T-helper 2 cell treated with Interferon-gamma antibody and Interleukin-4, amounts not matched to agents 5 μg/mL and 100 μg/mL, for 36 hours (primary cell): ENCODE results near the gene PRUNE2.
A peak's percentile ranks its signal among the peaks of the same experiment; 100 is the strongest.

ENCODE experiments used
- DNase-seq: peaks from one replicate; pipeline ENCODE4 v3.0.0; 2021; ENCODE audit warnings: low spot score
- H3K27ac Mint-ChIP-seq: one replicate; pipeline ENCODE4 v1.8.0; 2021; ENCODE audit warnings: mild to moderate bottlenecking, mixed read lengths
- H3K27me3 Mint-ChIP-seq: one replicate; pipeline ENCODE4 v1.8.0; 2021; ENCODE audit warnings: low read depth, mixed read lengths
- H3K36me3 Mint-ChIP-seq: one replicate; pipeline ENCODE4 v1.8.0; 2021; ENCODE audit warnings: low read depth, mixed read lengths
- H3K4me1 Mint-ChIP-seq: one replicate; pipeline ENCODE4 v1.8.0; 2021; ENCODE audit warnings: low read depth, mixed read lengths
- H3K4me3 Mint-ChIP-seq: one replicate; pipeline ENCODE4 v1.8.0; 2022; ENCODE audit warnings: mild to moderate bottlenecking, moderate library complexity, mixed read lengths
- H3K9me3 Mint-ChIP-seq: one replicate; pipeline ENCODE4 v1.8.0; 2021; ENCODE audit warnings: mixed read lengths

The PRUNE2 gene

DNA sequence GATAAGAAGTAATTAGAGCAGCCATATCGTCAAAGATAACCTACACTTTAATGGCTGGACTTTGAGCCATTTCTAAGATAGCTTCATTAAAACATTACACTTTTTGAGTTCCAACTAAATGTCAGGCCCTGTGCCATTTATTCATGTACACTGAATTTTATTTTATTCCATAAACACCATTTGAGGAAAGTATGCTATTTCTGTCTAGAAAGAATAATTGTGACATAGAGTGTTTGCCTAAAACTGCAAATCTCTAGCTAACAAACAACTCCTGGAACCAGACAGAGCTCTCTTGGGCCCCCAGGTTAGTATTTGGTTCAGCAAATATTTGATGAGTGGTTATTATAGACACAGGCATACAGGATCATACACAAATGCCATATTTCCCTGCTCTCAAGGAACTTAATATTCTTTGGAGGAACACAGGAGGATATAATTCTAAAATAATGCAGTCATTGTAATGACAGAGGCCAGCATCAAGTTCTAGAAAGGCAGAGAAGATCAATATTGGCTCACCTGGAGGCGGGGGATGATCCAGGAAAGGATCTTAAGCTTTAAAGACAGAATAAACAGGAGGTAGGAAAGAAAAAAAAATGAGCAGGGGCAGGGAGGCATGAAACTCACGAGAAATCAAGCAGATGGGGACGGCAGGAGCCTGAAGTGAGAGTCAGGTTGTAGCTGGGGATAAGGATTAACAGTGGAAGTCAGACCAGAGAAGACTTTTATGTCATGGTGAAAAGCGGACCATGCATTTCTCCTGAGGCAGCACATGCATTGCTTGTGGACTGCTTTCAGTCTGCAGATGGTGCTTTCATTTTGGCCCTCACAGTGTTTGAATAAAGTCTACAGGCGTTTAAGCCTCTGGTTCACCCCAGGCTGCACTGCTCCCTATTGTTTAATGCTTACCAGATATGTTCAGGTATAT lies 319.3 kb downstream of the PRUNE2 start:
- no peak overlapping the region for H3K27ac Mint-ChIP-seq
- H3K4me3 Mint-ChIP-seq, result no peak overlapping the region
- no peak for DNase-seq
- H3K27me3 Mint-ChIP-seq, result peaks cover 8% of the 10 kb centered on the region
- H3K9me3 Mint-ChIP-seq, result no peaks in the 10 kb centered on the region
- peaks cover 7% of the 10 kb centered on the region for H3K4me1 Mint-ChIP-seq
- H3K36me3 Mint-ChIP-seq, result no peaks in the 10 kb centered on the region

DNA sequence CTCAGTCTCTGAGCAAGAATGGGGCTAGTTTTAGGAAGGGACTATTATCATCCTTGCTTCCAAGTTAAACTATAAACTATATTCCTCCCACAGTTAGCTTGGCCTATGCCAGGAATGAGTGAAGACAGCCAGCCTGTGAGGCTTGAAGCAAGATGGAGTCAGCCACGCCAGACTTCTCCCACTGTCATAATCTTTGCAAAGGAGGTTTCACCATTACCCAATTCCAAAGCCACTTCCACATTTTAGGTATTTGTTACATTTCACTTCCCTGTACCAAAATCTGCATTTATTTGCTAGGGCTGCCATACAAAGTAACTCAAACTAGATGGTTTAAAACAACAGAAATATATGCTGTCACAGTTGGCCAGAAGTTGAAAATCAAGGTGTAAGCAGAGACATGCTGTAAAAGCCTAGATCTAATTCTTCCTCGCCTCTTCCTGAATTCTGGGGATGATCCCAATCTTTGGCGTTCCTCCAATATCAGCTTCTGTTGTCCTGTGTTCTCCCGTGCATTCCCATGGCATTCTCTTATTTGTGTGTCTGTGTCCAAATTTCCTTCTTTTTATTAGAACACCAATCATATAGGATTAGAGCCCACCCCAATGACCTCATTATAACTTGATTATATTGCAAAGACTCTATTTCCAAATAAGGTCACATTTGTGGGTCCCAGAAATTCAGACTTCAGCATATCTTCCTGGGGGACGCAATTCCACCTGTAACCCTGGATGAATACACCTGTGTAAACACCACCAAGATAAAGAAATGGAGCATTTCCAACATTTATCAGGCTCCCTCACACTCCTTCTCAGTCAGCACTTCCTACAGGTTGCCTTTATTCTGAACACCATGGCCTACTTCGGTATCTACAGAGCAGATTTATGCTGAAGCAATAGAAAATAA lies 320.2 kb downstream of the PRUNE2 start:
- no peak for DNase-seq
- Mint-ChIP-seq H3K4me1 (peaks cover 7% of the 10 kb centered on the region), H3K27ac (no peak overlapping the region), H3K4me3 (no peak overlapping the region), H3K36me3 (no peaks in the 10 kb centered on the region), H3K27me3 (peaks cover 11% of the 10 kb centered on the region), H3K9me3 (no peaks in the 10 kb centered on the region)

DNA sequence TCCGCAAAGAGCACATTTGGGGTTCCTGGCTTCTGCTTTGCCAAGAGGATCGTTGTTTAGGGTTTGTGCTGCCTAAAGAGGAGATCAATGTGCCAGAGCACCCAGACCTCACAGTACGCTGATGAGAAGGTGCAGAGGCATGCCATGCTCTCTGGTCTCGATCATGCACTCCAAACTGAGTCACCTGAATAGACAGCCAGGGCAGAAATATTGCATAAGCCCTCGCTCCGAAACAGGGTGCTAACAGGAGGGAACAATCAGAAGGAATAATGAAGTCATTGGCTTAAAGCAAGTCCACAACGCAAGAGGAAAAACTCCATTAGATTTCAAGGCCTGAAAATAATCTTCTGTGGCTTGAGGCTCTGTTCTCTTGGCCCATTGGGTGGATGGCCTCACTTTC lies 322.7 kb downstream of the PRUNE2 start:
- Mint-ChIP-seq H3K27me3 (peaks cover 5% of the 10 kb centered on the region), H3K4me3 (no peak overlapping the region), H3K27ac (no peak overlapping the region), H3K4me1 (peaks cover 14% of the 10 kb centered on the region), H3K9me3 (no peaks in the 10 kb centered on the region), H3K36me3 (no peaks in the 10 kb centered on the region)
- no peak for DNase-seq

DNA sequence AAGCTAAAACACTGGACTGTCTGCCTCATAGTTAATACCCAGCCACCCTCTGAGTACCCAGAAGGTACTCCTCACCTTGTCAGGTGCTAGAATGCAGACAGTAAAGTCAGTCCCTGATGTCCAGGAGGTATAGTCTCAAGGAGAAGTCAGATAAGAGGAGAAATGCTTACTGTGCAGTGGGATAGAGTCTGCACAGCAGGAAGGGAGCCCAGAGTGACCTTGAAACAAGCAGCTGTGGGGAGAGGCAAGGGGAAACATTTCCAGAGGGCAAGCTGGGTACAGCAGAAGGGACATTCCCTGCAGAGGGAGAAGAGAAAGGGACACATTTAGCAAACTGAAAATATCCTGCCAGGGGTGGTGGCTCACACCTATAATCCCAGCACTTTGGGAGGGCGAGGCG lies 324.2 kb downstream of the PRUNE2 start:
- no peak for DNase-seq
- Mint-ChIP-seq H3K4me1 (peaks cover 17% of the 10 kb centered on the region), H3K4me3 (no peak overlapping the region), H3K27ac (no peak overlapping the region), H3K27me3 (peaks cover 5% of the 10 kb centered on the region), H3K36me3 (no peaks in the 10 kb centered on the region), H3K9me3 (no peaks in the 10 kb centered on the region)

DNA sequence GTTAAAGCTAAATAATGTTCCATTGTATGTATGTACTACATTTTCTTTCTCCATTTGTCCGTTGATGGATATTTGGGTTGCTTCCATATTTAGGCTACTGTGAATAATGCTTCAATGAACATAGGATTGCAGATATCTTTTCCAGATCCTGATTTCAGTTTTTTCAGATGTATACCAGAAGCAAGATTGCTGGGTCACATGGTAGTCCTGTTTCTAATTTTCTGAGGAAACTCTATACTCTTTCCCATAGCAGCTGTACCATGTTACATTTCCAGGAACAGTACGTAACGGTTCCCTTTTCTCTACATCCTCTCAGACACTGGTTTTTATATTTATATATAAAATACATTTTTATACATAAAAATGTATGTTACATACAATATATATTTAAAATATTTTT lies 325.1 kb downstream of the PRUNE2 start:
- Mint-ChIP-seq H3K36me3 (no peaks in the 10 kb centered on the region), H3K4me1 (peaks cover 24% of the 10 kb centered on the region), H3K9me3 (no peaks in the 10 kb centered on the region), H3K27me3 (peaks cover 5% of the 10 kb centered on the region), H3K4me3 (no peak overlapping the region), H3K27ac (no peak overlapping the region)
- no peak for DNase-seq

DNA sequence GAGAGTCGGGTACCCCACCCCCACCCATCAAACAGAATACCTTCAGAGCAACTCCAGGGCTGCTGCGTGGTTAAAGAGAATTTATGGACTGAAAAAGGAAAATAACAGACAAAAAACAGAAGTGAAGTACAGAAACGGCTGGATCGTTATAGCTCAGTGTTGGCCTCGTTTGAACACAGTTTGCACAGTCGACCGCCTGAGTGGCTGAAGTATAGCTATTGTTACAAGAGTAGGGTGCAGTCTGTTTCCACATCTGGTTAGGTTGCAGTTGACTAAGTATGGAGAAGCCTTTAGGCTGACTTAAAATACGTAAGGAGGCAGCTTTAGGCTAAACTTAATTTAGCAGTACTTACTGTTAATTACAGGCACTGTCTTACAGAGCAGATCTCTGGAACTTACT lies 325.7 kb downstream of the PRUNE2 start:
- peaks cover 5% of the 10 kb centered on the region for H3K27me3 Mint-ChIP-seq
- H3K27ac Mint-ChIP-seq, result no peak overlapping the region
- no peaks in the 10 kb centered on the region for H3K36me3 Mint-ChIP-seq
- DNase-seq, result no peak
- H3K4me3 Mint-ChIP-seq, result no peak overlapping the region
- H3K9me3 Mint-ChIP-seq, result no peaks in the 10 kb centered on the region
- H3K4me1 Mint-ChIP-seq, result peaks cover 27% of the 10 kb centered on the region

DNA sequence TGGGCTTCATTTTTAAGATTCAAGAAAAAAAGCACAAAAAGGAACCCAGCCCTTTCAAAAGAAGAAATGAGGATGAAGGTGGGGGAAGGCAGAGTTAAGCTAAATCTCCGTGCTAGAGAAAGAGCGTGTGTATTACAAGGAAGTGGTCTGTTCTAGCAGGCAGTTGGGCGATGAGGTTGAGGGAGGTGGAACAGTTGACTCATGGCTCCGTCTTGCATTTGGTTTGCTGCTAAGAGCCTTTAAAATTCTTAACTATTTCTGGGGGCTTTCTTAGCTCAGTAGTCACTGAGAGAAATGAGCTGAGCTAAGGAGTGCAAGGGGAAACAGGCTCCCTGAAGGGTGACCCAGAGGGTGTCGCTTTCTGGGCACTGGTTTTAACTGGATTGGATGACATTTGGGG lies 329.6 kb downstream of the PRUNE2 start:
- Mint-ChIP-seq H3K27ac (peak overlapping the region; percentile 83), H3K4me3 (peak overlapping the region; percentile 21), H3K4me1 (peaks cover 32% of the 10 kb centered on the region), H3K9me3 (no peaks in the 10 kb centered on the region), H3K27me3 (peaks cover 3% of the 10 kb centered on the region), H3K36me3 (no peaks in the 10 kb centered on the region)
- peak; percentile 81 for DNase-seq

DNA sequence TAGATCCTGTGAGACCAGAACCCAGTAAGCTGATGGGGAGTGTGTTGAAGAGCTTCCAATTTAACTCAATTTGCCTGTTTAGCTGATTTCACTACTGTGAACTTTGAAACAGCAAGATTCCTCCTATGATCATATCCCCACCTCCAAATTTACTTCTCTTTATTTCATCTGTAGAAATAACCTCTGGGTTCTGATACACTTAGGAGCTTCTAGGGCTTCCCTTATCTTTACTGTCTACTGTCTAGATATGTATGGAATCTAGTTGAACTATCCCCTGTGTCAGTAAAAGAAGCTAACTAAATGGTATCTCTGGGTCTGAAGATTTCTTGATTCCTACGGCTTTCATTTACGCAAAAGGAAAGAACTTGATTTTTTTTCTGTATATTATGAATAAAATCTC lies 330.2 kb downstream of the PRUNE2 start:
- peak overlapping the region; percentile 83 for H3K27ac Mint-ChIP-seq
- H3K9me3 Mint-ChIP-seq, result peaks cover 2% of the 10 kb centered on the region
- peaks cover 37% of the 10 kb centered on the region for H3K4me1 Mint-ChIP-seq
- no peak for DNase-seq
- H3K36me3 Mint-ChIP-seq, result peaks cover 2% of the 10 kb centered on the region
- no peak overlapping the region for H3K4me3 Mint-ChIP-seq
- H3K27me3 Mint-ChIP-seq, result peaks cover 3% of the 10 kb centered on the region

DNA sequence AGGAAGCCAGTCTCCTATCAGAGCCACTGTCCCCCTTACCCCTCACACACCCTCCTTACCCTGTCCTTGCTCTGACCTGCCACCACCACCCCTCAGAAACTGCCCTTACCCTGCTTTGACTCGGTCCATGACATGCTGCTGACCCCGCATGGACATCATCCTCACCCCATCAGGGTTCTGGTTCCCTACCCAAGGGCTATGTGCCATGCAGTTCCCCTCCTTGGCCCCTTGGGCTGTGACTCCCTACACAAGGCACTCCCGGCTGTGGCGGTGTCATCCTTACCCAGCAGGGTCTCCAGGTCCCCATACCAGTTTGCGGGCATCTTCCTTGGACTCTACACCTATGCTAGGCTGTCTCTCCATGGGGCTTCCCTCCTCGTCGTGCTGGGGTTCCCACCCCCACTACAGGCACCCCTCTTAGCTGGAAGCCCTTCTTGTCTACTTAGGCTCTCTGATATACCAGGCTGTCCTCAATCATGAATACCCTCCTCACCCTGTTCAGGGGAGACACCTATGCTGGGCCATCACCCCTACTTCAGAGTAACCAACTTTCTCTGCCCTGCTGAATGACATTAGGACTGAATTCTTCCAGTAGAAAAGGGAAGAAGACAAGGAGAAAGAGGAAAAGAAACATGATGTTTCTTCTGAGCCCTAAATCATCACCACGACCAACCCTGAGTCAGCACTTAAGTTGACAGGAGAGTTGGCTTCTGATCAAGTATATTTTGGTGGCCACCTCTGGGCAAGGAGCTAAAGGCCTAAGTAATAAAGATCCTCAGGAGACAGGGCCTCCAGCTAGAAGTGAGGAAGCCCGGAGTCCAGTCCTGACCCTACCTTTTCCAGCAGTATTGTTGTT lies 331.8 kb downstream of the PRUNE2 start:
- Mint-ChIP-seq H3K9me3 (peaks cover 12% of the 10 kb centered on the region), H3K27me3 (peaks cover 3% of the 10 kb centered on the region), H3K4me3 (no peak overlapping the region), H3K27ac (no peak overlapping the region), H3K36me3 (peaks cover 2% of the 10 kb centered on the region), H3K4me1 (peaks cover 45% of the 10 kb centered on the region)
- DNase-seq, result no peak

DNA sequence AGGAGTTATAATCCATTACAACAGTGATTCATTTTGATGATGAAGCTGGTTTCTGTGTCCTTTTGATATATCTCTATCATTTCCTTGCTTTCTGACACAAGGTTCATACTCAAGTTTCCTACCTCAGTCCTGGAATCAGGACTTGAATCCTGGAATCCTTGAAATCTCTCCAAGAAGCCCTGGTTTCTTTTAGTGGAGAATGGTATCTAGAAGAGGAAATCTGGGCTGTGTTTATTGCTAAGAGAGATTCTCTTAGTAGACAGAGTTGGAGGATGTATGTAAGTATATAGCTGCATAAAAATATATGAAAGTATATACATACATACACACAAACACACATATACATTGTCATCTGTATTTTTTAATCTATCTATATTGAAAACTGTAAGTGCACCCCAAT lies 332.5 kb downstream of the PRUNE2 start:
- Mint-ChIP-seq H3K36me3 (peaks cover 3% of the 10 kb centered on the region), H3K4me3 (peak overlapping the region; percentile 7), H3K27ac (no peak overlapping the region), H3K27me3 (peaks cover 3% of the 10 kb centered on the region), H3K9me3 (peaks cover 12% of the 10 kb centered on the region), H3K4me1 (peaks cover 42% of the 10 kb centered on the region)
- DNase-seq, result no peak

DNA sequence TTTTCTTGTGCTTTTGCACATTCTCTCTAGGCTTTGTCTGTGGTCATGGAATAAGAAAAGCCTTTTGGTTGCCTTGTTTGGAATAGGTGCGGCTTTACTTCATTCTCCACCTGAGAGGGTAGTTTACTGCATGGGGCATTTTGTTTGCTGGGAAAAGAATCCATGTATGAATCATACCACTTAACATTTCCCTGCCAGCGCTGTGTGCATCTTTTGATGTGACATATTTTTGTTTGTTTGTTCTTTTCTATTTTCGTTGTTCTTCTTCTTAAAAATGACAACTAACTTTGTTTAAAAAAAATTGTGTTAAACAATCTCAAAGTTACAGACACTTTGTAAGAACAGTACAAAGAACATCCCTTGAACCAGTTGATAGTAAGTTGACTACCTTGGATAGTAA lies 333.8 kb downstream of the PRUNE2 start:
- DNase-seq, result no peak
- no peak overlapping the region for H3K27ac Mint-ChIP-seq
- peaks cover 5% of the 10 kb centered on the region for H3K27me3 Mint-ChIP-seq
- peak overlapping the region; percentile 70 for H3K4me3 Mint-ChIP-seq
- H3K9me3 Mint-ChIP-seq, result peaks cover 12% of the 10 kb centered on the region
- H3K36me3 Mint-ChIP-seq, result peaks cover 5% of the 10 kb centered on the region
- H3K4me1 Mint-ChIP-seq, result peaks cover 33% of the 10 kb centered on the region

DNA sequence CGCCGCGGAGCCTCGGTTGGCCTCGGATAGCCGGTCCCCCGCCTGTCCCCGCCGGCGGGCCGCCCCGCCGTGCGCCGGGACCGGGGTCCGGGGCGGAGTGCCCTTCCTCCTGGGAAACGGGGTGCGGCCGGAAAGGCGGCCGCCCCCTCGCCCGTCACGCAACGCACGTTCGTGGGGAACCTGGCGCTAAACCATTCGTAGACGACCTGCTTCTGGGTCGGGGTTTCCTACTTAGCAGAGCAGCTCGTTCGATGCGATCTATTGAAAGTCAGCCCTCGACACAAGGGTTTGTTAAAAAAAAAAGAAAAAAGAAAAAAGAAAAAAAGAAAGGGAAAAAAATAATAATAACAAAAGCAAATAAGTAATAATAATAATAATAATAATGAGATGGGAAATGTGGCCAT lies 334.2 kb downstream of the PRUNE2 start:
- peak overlapping the region; percentile 41 for H3K27ac Mint-ChIP-seq
- peaks cover 32% of the 10 kb centered on the region for H3K4me1 Mint-ChIP-seq
- H3K27me3 Mint-ChIP-seq, result peaks cover 5% of the 10 kb centered on the region
- DNase-seq, result no peak
- H3K4me3 Mint-ChIP-seq, result peak overlapping the region; percentile 70
- peaks cover 12% of the 10 kb centered on the region for H3K9me3 Mint-ChIP-seq
- peaks cover 5% of the 10 kb centered on the region for H3K36me3 Mint-ChIP-seq

DNA sequence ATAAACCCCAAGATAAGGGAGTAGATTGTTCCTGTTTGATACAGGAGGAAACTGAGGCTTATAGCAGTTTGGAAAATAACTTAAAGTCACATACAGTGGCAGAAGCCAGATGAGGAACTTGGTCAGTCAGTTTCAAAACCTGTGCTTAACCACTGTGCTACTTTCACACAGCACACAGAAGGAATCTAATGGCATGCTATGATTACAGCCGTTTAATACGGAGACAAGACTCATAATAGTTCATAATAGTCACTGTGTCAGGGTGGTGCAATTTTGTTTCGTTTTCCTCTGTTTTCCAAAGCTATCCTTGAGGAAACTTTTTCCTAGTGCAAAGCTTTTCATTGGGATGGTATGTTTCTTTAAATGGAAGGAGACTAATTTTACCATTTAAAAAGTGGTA lies 334.6 kb downstream of the PRUNE2 start:
- H3K27ac Mint-ChIP-seq, result peak overlapping the region; percentile 17
- peaks cover 5% of the 10 kb centered on the region for H3K27me3 Mint-ChIP-seq
- no peak for DNase-seq
- peaks cover 12% of the 10 kb centered on the region for H3K9me3 Mint-ChIP-seq
- peaks cover 5% of the 10 kb centered on the region for H3K36me3 Mint-ChIP-seq
- peak overlapping the region; percentile 64 for H3K4me3 Mint-ChIP-seq
- H3K4me1 Mint-ChIP-seq, result peaks cover 28% of the 10 kb centered on the region
